Tongue (tissue), 2 donors: Measurements from ENCODE around the gene ST13. TPM values are rescaled to one million over a fixed set of nuclear protein-coding genes. Genes with fewer than 3 reads are reported as not detected.
A peak's percentile ranks its signal among the peaks of the same experiment; 100 is the strongest.
"Not testable (repeated sequence)": the region's sequence is repeated elsewhere in the genome, so short reads cannot be mapped to it uniquely, and the experiment has no call there.

Experiments
- DNase-seq: peaks from one replicate; pipeline ENCODE4 v3.0.0-alpha.2; 2015
- total RNA-seq: library from RNA; depleted of rRNA; stranded (reverse); fragments of >200 nt; gene quantifications from one replicate; pipeline ENCODE4 v1.2.3, GENCODE V29; 2014

Gene ST13
- total RNA-seq, 1 donor from 2014 or later: 198 TPM

GRCh38 chr22:40838486-40838885, 18.0 kb downstream of the ST13 start:
- no peak for DNase-seq

GRCh38 chr22:40834619-40835018, 21.8 kb downstream of the ST13 start:
- no peak for DNase-seq

DNA sequence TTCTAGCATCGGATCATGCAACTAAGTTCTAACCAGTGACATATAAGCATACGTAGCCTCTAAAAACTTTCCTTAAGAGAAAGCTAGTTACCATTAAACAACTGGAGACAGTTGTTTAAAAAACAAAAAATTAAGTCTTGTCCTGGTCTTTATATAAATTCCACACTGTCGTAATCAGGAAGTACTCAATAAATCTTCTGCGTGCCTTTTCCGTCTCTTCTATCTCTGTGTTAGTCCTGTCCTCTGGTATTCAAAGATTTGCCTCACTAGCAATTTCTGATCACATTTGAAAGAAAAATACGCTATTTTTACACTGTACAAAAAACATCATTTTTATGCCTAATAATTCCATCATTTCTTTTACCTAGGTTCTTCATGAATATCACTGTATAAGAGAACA, 27.3 kb downstream of the ST13 start:
- no peak for DNase-seq

DNA sequence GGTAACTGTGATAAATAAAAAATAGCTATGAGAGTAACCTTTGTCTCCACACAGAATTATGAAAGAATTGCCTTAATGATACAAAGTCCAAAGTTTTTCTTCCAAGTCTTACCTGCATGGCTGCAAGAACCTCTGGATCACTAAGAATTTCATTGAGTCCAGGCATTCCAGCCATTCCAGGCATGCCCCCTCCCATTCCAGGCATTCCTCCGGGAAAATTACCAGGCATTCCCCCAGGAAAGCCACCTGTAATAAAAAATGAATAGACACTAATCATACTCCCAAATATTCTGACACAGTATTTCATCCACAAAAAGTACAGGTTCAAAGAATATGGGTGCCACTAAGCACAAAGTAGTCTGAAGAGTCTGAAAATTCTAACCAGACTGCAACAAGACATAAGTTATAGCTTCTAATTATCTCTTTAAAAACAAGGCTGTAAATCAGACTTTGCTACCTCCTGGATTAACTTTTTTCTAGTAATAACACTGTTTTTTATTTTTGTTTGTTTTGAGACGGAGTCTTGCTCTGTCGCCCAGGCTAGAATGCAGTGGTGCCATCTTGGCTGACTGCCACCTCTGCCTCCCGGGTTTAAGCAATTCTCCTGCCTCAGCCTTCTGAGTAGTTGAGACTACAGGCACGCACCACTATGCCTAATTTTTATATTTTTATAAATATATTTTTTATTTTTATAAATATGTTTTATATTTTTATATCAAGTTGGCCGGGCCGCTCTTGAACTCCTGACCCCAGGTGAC, 29.3 kb downstream of the ST13 start:
- no peak for DNase-seq

- not testable (repeated sequence) for DNase-seq
Observed at GRCh38 chr22:40826292-40826691, 30.1 kb downstream of the ST13 start.

GRCh38 chr22:40823426-40823825, 33.0 kb downstream of the ST13 start:
- DNase-seq: no peak

DNA sequence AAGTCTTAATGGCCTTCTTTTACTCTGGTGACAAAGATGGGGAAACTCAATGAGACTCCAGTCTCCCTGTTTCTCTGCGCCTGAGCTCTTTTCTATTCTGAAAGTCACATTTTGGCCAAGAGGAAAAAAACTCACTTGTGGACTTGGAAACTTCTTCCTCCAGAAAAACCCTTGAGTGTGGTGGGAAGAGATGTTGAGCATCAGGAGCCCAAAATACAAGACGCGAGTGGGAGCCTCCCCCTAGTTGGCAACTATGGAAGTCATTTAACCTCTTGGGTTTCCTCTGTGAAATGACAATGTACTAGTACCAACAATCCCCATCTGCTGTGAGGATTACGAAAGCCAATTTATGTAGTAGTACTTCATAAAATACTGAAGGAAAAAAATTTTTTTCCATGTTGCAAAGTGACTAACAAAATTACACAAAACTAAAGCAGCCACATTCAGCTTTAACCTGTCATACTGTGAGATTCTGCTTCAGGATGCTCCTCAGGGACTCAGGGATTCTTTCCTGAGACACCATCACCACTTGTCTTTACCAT, 36.8 kb downstream of the ST13 start:
- no peak for DNase-seq

DNA sequence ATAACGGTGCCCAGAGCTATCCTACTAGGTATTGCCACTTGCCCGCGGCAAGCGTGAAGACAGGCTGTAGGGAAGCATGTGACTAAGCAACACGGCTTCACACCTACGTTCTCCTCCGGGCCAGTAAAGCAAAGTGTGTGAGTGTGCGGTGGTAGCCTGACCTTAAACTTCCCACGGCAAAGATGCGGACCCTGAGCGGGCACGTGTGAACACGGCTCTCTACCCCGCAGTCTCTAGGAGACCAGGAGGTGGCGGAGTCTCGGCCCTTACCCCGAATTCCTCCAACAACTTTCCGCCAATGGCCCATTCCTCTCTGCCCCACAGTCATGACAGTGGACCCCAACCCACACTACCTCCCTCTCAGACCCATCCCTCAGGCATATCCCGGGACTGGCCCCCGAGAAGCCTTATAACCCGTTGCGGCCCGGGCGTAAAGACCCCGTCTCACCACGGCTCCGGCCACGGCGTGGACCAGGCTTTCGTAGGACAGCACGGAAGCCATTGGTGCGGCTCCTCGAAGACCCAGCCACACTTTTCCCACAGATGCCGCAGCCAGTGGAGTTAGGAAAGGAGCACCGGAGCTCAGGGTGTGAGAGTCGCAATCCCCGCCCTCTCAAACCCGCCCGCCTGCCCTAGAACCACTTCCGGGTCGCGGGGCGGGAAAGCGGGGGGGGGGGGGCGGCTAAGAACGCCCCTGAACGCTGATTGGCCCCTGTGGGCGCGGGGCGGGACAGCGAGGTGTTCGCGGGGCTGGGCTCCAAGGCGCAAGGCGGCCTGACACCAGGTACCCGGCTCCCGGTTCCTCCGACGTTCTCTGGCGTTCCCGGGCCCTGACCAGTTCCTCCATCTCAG, 37.5 kb downstream of the ST13 start, which contains the start of gene SLC25A17:
SLC25A17 (minus strand) TSS at position 600 of the 852 bp plus-strand sequence; CDS start at position 502, 98 bp downstream.
- DNase-seq: peak; percentile 95

DNA sequence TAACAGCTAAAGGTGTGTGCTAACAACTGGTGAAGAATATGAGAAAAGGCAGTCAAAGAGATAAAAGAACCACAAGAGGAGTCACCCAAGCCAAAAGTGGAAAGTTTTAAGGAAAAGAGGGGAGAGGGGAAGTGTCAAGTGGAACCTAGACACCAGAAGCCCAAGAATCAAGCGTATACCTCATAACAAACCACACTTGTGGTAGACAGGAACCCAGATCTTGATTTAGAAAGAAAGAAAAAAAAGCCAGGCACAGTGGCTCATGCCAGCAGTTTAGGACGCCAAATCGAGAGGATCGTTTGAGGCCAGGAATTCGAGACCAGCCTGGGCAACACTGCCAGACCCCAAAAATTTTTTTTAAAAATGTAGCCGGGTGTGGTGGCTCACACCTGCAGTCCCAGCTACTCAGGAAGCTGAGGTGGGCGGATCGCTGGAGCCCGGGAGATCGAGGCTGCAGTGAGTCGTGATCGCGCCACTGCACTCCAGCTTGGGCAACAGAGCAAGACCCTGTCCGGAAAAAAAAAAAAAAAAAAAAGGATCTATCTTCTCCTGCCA, 38.2 kb downstream of the ST13 start:
- DNase-seq: no peak

GRCh38 chr22:40817737-40818136, 38.7 kb downstream of the ST13 start:
- DNase-seq: no peak

GRCh38 chr22:40813912-40814315, 42.5 kb downstream of the ST13 start:
- no peak for DNase-seq

DNA sequence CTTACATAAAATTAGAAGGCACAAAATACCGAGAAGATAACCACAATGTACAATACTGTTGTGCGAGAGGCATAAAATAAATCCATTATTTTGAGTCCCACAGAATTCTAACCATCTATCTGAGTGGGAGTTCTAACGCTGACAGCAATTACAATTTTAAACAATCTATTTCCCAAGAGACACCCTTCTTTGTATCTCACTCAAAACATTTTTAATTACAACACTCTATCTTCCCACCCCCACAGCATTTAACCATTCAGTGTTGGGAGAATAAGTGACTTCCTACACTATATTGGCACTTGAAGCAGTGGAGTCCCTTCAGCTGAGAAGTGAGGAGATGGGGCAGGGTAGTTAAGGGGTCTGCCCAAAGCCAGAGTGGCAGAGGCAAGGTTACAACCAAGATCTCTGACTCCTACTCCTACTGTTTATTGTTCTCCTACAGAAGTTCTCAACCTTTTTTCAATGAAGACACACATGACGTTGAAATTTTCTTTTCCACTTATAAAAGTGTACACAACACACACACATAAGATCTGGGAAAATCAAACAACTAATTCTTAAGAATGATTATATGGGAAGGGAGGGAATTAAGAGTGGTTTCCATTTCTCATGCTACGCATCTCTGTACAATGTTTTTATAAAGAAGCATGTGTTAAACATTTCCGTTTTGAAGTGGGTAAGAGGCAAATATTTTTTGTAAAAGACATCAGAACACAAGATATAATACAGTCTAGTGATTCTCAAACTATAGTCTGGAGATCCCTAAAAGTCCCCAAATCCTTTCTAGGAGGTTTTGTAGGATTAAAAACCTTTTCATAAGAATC, 48.2 kb downstream of the ST13 start:
- no peak for DNase-seq

DNA sequence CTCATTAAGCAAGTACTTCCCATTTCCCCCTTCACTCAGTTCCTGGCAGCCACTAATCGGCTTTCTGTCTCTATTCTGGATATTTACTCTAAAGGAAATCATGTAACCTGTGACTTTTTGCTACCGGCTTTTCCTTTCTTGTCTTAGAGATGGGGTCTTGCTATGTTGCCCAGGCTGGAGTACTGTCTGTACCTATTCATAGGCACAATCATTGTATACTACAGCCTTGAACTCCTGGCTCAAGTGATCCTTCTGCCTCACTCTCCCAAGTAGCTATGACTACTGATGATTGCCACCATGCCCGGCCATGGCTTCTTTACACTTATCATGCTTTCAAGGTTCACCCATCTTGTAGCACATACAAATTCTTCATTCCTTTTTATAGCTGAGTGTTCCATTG, 49.7 kb downstream of the ST13 start:
- DNase-seq: no peak

DNA sequence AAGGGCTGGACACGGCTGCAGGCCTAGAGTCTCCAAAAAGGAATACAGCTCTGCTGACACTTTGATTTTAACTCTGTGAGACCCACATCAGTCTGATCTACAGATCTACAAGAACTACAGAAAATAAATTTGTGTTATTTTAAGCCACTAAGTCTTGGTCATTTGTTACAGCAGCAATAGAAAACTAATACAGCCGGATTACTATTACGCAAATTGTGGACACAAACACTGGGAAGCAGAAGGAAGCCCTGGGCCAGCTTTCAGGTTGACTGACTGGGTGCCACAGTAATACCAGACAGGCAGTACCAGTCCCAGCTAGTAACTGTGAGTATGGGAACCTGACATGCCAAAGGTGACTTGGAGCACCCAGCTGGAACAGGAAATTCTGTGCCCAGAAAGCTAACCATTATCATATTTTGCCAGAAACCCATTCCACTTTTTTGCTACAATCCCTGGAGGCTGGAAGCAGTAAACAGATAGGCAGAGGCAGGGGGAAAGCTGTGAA, 50.7 kb downstream of the ST13 start:
- DNase-seq: no peak

DNA sequence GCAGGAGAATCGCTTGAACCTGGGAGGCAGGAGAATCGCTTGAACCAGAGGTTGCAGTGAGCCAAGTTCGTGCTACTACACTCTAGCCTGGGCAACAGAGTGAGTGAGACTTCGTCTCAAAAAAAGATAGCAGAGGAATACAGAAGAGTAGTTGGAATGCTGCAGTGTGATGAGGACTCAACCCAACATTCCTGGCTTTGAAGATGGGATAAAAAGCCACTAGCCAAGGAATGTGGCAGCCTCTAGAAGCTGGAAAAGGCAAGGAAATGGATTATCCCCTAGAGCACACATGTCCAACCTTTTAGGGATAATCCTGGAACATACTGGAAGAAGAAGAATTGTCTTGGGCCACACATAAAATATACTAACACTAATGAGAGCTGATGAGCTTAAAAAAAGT, 51.2 kb downstream of the ST13 start:
- no peak for DNase-seq

- DNase-seq: no peak
Observed at GRCh38 chr22:40803321-40803720, 53.1 kb downstream of the ST13 start.

DNA sequence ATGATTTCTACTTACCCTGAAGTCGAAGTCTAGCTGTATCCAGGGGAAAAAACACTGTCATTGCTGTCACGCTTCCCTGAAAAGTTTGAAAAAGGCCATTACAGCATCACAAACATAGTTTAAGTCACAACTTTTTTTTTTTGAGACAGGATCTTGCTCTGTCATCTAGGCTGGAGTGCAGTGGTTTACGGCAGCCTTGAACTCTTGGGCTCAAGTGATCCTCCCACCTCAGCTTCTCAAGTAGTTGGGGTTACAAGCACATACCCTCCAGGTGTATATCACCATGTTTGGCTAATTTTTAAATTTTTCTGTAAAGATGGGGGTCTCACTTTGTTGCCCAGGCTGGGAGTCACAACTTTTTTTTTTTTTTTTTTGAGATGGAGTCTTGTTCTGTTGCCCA, 57.4 kb downstream of the ST13 start:
- DNase-seq: no peak

DNA sequence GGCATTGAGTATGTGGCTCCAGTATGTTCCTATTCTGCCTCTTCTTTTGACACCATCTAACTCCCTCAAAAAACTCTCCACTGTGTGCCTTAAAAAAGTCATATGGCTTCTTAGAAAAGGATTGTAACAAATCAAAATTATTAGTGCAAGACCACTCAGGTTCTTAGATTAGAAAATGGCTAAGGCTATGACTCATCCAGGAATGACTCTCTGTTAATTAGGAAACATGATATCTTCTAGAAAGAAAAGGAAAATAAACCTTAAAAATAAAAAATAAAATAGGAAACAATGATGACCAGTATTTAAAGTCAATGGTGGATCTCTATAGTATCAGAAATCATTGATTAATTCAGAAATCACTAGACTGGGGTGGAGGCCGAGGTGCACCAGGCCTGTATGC, 59.0 kb downstream of the ST13 start:
- DNase-seq: no peak

- no peak for DNase-seq
Observed at GRCh38 chr22:40792451-40792850, 64.0 kb downstream of the ST13 start.

DNA sequence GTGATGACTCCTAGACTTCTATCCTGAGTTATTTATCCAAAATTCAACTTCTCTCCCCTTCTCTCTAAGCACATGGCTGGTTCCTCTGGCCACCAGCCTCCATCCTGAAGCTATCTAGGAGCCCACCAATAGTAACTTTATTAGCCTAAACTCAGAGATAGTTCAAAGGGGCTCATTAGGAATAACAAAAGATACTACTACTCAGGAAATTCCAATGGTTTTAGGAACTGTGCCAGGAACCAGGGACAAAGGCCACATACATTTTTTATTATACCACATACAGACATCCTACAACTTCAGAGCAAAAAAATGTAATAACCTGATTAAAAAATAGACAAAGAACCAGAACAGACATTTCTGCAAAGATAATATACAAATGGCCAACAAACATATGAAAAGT, 65.2 kb downstream of the ST13 start:
- DNase-seq: no peak

GRCh38 chr22:40789131-40789530, 67.3 kb downstream of the ST13 start:
- no peak for DNase-seq

GRCh38 chr22:40782521-40782920, 73.9 kb downstream of the ST13 start:
- DNase-seq: peak; percentile 30
